Effector CD8-positive, alpha-beta T cell (primary cell): ENCODE results near the gene TPSG1.
"Not testable (repeated sequence)": the region's sequence is repeated elsewhere in the genome, so short reads cannot be mapped to it uniquely, and the experiment has no call there.

Experiments
- DNase-seq: peaks from one replicate; lab custom pipeline; 2025; lab: John Stamatoyannopoulos, UW

The TPSG1 gene

GRCh38 chr16:1230471-1231212 lies 5.6 kb upstream of the TPSG1 start:
- not testable (repeated sequence) for DNase-seq

- DNase-seq: not testable (repeated sequence)
Observed at GRCh38 chr16:1230084-1230470, 5.0 kb upstream of the TPSG1 start, which contains the start of gene TPSB2. Gene TPSB2, minus strand, starts transcription at chr16:1230184. Its CDS starts 233 bp downstream, at chr16:1229951.

GRCh38 chr16:1229476-1229875 lies 4.4 kb upstream of the TPSG1 start:
- DNase-seq: not testable (repeated sequence)

GRCh38 chr16:1228227-1228626 lies 3.2 kb upstream of the TPSG1 start:
- not testable (repeated sequence) for DNase-seq

GRCh38 chr16:1226692-1227091 lies 1.6 kb upstream of the TPSG1 start:
- DNase-seq: not testable (repeated sequence)

GRCh38 chr16:1225728-1226311 lies 752 bp upstream of the TPSG1 start:
- not testable (repeated sequence) for DNase-seq

- no peak for DNase-seq
Observed at GRCh38 chr16:1224558-1224957, 510 bp downstream of the TPSG1 start.

GRCh38 chr16:1223355-1224214 lies 1.5 kb downstream of the TPSG1 start:
- DNase-seq: no peak

GRCh38 chr16:1222553-1223354 lies 2.3 kb downstream of the TPSG1 start:
- no peak for DNase-seq

GRCh38 chr16:1221628-1222552 lies 3.2 kb downstream of the TPSG1 start:
- DNase-seq: no peak

- no peak for DNase-seq
Observed at GRCh38 chr16:1220841-1221627, 4.0 kb downstream of the TPSG1 start.

GRCh38 chr16:1220098-1220728 lies 4.9 kb downstream of the TPSG1 start:
- DNase-seq: no peak

- DNase-seq: no peak
Observed at GRCh38 chr16:1218930-1219611, 6.0 kb downstream of the TPSG1 start.

- no peak for DNase-seq
Observed at GRCh38 chr16:1218061-1218929, 6.8 kb downstream of the TPSG1 start.

- no peak for DNase-seq
Observed at GRCh38 chr16:1217526-1217925, 7.5 kb downstream of the TPSG1 start.

GRCh38 chr16:1216681-1217400 lies 8.2 kb downstream of the TPSG1 start:
- no peak for DNase-seq

GRCh38 chr16:1216296-1216619 lies 8.8 kb downstream of the TPSG1 start:
- no peak for DNase-seq
